ENCODE data around the gene USP6. TPM values are rescaled to one million over a fixed set of nuclear protein-coding genes. Genes with fewer than 3 reads are reported as not detected.

Gene USP6
- total RNA-seq, result not detected in 2 replicates

DNA sequence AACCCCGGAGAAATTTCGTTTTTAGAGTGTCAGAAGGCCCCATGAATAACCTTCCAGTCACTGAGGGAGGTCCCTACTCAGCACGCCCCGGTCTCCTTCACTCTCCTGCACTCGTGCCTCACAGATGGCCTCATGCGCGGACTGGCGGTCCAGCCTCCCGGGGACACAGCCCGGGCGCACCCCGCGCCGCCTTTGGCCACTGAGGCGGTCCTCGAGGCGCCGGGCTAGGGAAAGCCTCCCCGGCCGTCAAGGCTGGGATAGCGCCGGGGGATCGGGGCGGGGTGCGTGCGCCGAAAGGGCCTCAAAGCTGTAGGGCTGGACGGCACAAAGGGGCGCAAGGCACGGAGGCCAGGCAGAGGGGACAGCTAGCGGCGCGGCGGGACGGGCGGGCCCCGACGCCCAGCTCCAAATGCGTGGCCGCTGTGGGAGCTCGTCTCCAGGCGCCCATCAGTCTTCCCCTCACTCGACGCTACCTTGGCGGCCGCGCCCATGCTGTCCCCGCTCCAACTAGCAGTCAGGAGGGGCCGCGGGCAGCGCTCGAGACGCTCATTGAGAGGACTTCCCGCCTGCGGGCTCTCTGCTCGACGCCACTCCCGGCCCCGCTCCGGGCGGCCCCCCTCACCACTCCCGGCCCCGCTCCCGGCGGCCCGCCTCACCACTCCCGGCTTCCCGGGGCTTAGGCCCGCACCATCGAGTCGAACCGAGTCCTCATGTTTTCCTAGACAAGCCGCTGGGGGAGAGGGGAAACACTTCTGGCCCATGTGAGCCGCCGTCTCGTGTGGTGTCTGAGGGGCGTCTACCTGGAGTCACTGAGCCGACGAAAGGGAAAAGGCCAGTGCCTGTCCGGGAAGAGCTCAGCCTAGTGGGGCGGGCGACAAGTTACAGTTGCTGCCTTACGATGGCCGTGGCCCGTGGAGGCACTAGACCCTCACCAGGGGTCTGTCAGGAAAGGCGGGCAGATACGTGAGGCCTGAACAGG, at the start of gene USP6:
Gene USP6 (plus strand): TSS at position 360 of the 979 bp plus-strand sequence. CDS start 14,336 bp downstream, outside the sequence.

GRCh38 chr17:5078106-5079028, 37.5 kb upstream of the USP6 start, which contains the start of gene ZFP3:
ZFP3 (plus strand) TSS chr17:5078467; CDS start chr17:5091505, 13,038 bp downstream.

DNA sequence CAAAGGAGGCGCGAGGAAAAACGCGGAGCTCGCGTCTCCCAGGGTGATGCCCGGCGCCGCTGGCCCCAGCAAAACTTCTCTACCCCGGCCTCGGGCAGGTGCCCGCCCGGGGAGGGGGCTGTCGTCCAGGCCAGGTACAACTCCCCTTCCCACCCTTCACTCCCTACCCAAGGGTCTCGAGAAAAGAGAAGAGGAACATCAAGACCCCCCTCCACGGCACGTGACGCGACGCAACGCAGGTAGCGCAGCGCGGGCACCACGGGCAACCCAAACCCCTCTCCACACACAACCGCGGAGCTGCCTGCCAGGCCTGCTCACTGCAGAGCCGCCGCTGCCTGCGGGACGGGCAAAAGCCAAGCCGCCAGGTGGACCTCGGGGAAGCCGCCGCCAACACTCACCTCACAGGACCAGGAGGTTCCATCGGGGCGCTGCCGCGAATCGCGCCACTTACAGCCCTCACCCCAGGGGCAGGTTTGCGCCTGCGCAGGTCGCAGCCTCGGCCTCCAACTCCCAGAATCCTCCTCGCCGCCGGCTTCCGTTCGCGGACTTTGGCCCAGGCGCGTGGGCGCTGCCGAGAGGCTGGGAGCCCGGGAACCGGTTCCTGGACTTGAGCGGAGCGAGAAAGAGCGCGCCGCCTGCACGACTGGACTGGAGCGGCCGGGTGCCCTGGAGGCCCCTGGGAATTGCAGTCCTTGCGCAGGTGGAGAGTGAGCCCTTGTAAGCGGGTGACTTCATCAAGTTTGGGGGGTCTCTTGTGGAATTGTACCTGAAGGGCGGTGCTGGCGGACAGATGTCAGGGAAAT, 4.2 kb upstream of the USP6 start, which contains the start of gene ZNF232:
Gene ZNF232 (minus strand): TSS at position 477 of the 803 bp plus-strand sequence. CDS start 56 bp downstream, at position 421.

DNA sequence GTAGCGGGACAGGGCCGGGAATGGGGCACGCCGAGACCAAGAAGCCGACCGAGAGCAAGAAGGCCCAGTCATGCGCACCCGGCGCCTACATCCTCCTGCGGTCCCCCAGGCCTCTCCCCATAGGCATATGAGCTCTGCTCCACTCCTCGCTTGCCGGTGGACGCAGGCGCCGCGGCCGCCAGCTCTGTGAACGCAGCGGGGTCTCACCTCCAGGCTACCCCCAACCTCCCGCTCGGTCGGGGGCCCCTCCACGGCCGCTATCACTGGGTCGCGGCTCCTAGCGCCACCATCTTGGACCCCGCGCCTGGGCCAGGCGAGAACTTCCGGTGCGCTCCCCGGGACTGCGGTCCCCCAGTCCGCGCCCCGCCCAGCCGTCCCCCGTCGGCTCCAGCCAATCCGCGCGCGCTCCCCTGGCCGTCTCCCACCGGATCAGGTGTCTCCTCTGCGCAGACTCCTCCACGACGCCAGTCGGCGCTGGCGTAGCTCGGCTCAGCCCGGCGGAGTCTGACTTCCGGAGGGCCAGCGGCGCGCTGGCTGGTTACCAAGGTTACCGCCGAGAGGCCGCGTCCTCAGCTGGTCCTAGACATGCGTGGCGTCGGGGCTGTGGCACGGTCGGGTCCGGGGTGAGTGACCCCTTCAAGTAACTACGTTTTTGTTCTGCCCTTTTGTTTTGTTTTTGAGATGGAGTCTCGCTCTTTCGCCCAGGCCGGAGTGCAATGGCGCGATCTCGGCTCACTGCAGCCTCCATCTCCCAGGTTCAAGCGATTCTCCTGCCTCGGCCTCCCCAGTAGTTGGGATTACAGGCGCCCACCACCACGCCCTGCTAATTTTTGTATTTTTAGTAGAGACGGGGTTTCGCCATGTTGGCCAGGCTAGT, 75.9 kb downstream of the USP6 start, which contains the start of gene ZNF594:
Gene ZNF594 (minus strand): TSS at position 328 of the 877 bp plus-strand sequence. CDS start 7,612 bp downstream, outside the sequence.

Other genes with a start within 250 kb of the USP6 start
- 1.9 and 2.9 TPM in 2 replicates for gene C17orf107, start 216.5 kb upstream of the USP6 start, total RNA-seq
- gene CHRNE, start 212.9 kb upstream of the USP6 start, total RNA-seq, result 0.19 and 0.26 TPM in 2 replicates
- gene GP1BA, start 183.8 kb upstream of the USP6 start, total RNA-seq, result not detected in 2 replicates
- gene SLC25A11, start 176.0 kb upstream of the USP6 start, total RNA-seq, result 59.3 and 64.7 TPM in 2 replicates
- gene RNF167, start 175.8 kb upstream of the USP6 start, total RNA-seq, result 17.6 and 19.8 TPM in 2 replicates
- 861 and 912 TPM in 2 replicates for gene PFN1, start 167.5 kb upstream of the USP6 start, total RNA-seq
- 4.5 and 6.5 TPM in 2 replicates for gene ENO3, start 164.9 kb upstream of the USP6 start, total RNA-seq
- gene SPAG7, start 148.2 kb upstream of the USP6 start, total RNA-seq, result 70.6 and 79.0 TPM in 2 replicates
- gene CAMTA2, start 128.4 kb upstream of the USP6 start, total RNA-seq, result 5.7 and 11.7 TPM in 2 replicates
- 0.13 and 0.25 TPM in 2 replicates for gene INCA1, start 118.5 kb upstream of the USP6 start, total RNA-seq
- gene KIF1C, start 118.1 kb upstream of the USP6 start, total RNA-seq, result 95.8 and 124 TPM in 2 replicates
- not detected in 2 replicates for gene SLC52A1, start 80.6 kb upstream of the USP6 start, total RNA-seq
- gene ZFP3, start 37.6 kb upstream of the USP6 start, total RNA-seq, result 1.3 and 1.7 TPM in 2 replicates
- gene ZNF232, start 4.2 kb upstream of the USP6 start, total RNA-seq, result 4.5 and 4.6 TPM in 2 replicates
- gene ZNF594, start 75.8 kb downstream of the USP6 start, total RNA-seq, result 7.8 and 7.9 TPM in 2 replicates
- gene SCIMP, start 118.8 kb downstream of the USP6 start, total RNA-seq, result not detected in 2 replicates
- gene RABEP1, start 166.3 kb downstream of the USP6 start, total RNA-seq, result 54.4 and 60.9 TPM in 2 replicates